H1 (cell line): Measurements from ENCODE around the gene CEP57. TPM values are rescaled to one million over a fixed set of nuclear protein-coding genes. Genes with fewer than 3 reads are reported as not detected.

Experiments used
- ASH2L ChIP-seq: fragments of 200-600, 300-600 bp; sonication (generic); IDR thresholded peaks from one replicate; pipeline ENCODE4 v1.7.1; 2017; ENCODE audit warnings: low read length
- CBX5 ChIP-seq: fragments of 300-800, 300-1000 bp; sonication (generic); IDR thresholded peaks from 2 replicates; pipeline ENCODE4 v1.7.1; 2016; ENCODE audit warnings: antibody characterized with exemption, low read length, low read depth
- MAX ChIP-seq: IDR thresholded peaks from 2 replicates; pipeline ENCODE4 v1.6.1; 2012; ENCODE audit warnings: inconsistent platforms
- SP1 ChIP-seq: IDR thresholded peaks from 2 replicates; pipeline ENCODE4 v1.6.1; 2011; ENCODE audit warnings: low read depth, low read length
- SP2 ChIP-seq: IDR thresholded peaks from 2 replicates; pipeline ENCODE4 v1.6.1; 2012; ENCODE audit warnings: mild to moderate bottlenecking, low read length, inconsistent platforms
- polyA plus RNA-seq, 7 experiments: library from polyadenylated mRNA; depleted of rRNA in 3 of 7; stranded (reverse) in 5 of 7; unstranded in 2 of 7; fragments of >200 nt in 5 of 7; fragments of 200-250 nt in 2 of 7; gene quantifications; 1 replicate in 5 of 7; 2 replicates in 1 of 7; 4 replicates in 1 of 7; pipeline versions ENCODE4 v1.2.1 to v1.2.3, GENCODE V29; 2011 to 2013; ENCODE audit warnings: missing spikeins in 2 of 7, mixed read lengths in 2 of 7
- total RNA-seq: library from RNA; stranded (reverse); fragmentation: NEBNext Ultra II Directional; extraction: Animal tissue kit (Norgen Biotek cat#: 25700); gene quantifications from 2 replicates; pipeline ENCODE4 v1.2.1, GENCODE V29; 2021

Gene CEP57
- total and polyA plus RNA-seq, 2 of the 8 experiments (the other 6 are each of a cell fraction or from before 2014, with no cell fraction given) = 26.3 to 72.7 TPM

GRCh38 chr11:95792200-95792599, 1.9 kb downstream of the CEP57 start (continued):
- TF ChIP-seq CBX5 (no peak), SP1 (no peak), MAX (no peak), SP2 (no peak), ASH2L (no peak)
- TF ChIP-seq, all 59 proteins: peak for 0
